ENCODE results near the gene RPE.

RPE gene

DNA sequence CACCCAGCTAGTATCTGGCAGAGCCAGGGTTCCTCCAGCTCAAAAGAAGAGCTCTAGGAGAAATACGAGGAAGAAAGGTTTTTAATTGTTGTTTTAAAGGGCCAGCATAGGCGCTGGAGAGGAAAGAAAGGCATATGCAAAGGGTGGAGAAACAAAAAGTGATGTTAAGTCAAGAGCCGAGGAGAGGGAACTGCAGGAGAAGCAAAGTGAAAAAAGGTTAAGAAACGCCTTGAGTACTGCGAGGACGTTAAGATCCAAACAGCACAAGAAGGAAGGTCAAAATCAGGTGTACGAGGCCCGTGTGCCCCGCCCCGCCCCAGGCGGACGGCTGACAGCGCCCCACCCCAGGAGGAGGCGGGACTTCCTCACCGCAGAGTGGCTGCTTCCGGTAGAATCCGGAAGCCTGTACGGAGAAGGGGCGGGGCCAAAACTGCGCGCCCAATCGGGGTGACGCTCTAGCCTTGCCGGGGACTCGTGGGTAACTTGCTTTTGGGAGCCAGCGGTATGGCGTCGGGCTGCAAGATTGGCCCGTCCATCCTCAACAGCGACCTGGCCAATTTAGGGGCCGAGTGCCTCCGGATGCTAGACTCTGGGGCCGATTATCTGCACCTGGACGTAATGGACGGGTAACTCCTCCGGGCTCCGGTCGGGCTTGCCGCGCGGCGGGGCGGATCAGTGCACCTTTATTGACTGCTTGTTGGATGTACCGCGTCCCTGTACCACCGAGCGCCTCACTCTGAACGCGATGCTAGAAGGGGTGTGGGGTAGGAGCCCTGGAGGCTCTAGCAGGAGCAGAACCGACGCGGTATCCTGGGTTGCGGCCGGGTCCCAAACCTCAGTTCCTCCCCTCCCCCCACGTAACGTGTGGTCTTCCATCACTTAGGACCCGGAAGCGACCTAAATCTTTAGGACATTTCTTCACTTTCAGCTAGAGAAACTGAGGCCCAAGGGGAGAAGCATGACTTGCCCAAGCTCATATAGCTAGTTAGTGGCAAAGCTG is at the start of gene RPE:
RPE (plus strand) TSS at position 481 of the 1,000 bp plus-strand sequence; CDS start at position 505, 24 bp downstream.
- DNase-seq (ENCODE audit: low read depth in 2 of 2, low spot score in 1 of 2), result peak; percentile 95

DNA sequence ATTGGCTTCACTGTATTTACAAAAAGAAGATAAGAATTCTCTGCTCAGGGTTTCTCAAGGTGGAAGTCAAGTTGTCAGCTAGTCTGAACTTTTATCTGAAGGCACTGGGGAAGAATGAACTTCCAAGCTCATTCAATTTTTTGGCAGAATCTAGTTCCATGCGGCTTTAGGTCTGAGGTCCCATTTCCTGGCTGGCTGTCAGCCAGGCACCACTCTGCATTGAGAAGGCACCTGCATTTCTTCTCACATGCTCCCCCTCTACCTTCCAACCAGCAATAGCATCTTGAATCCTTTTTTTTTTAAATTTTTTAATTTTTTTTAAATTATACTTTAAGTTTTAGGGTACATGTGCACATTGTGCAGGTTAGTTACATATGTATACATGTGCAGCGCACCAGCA is 46.2 kb upstream of the RPE start:
- DNase-seq (ENCODE audit: low read depth in 2 of 2, low spot score in 1 of 2), result no peak

DNA sequence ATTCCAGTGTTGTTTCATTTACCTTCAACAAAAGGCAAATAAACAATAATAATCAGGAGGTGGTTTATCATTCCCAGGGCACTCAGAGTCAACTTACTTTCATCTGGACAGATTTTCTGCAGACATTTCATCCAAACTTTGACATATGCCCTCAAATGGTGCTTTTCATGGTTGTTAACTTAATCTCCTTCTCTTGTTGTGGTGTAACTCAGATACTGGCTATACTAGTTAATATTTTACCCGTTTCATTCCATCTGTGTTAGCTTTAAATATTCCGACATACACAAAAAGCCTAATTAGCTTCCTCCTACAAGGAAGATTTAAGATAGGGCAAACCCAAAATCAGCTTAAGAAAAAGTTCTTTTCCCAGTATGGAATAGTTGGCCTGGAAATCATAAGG is 44.4 kb upstream of the RPE start:
- DNase-seq (ENCODE audit: low read depth in 2 of 2, low spot score in 1 of 2), result no peak

DNA sequence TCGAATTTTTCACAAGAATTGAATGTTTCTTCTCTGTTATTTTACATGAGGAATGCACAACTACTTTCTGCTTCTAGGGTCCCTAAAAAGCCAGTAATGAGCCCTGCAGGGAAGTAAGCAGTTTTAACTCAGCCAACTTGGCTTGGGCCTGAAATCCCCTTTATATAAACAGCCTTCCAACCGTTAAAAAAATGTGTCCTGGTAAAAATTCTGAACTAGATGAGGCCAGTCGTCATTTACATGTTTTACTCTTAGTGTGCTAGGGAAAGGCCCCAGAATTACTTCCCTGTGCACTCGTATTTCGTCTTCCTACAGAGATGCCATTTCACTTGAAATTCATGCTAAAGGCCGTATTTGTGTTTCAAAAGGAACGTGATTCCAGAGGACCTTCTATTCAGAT is 42.4 kb upstream of the RPE start:
- no peak for DNase-seq (ENCODE audit: low read depth in 2 of 2, low spot score in 1 of 2)

DNA sequence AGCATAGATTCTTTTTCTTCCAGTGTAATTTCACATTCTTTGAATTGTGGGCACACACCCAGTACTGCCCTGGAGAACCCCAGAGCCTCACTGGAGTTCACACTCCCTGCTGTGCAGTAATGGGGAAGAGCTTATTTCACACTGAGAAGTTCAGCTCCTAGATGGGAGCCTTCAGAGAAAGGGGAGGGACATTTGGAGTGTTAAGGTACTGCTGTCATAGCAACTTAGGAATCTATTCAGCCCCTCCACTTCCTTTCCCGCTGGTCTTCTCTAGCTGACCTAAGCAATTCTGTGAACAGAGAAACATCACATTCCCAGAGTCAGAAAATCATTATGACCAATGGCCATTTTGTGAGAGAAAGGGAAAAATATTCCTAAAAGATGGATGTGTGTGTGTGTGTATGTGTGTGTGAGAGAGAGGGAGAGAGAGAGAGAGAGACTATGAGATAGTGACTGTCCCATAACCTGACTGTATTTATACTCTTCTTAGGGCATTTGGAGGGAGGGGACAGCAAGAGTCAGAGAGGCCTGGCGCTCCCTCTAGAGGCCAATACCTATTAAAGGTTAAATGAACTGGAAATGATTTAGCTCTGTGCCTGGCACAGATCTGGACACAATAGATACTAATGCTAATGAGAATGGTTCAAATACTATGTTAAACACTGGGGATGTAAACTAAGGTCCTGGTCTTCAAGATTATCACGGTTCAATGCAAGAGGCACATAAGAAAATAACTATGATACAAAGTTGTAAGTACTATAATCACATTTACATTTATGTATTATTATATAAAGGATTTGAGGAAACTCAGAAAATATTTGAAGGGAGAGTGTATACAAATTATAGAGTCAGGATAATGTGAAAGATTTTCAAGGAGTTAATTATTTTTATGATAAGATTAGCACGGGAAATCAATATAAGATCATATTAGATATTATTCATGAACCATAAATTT is 41.5 kb upstream of the RPE start:
- DNase-seq (ENCODE audit: low read depth in 2 of 2, low spot score in 1 of 2), result no peak

DNA sequence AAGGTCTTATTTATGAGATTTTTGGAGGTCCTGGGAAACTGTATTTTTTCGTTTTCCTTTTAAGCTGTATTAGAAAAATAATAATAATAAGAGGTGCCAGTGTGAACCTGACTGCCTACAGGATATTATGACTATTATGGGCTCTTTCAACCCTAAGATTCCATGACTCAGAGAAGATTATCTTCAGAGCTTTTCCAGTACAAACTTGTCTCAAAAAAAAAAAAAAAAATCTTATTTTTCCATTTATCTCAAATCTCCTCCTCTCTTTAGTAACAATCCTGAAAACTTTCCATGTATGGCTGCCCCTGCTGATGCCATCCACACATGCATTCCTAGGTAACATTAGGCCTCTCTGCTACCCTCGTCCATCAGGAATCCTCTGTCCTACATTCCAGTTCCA is 36.7 kb upstream of the RPE start:
- no peak for DNase-seq (ENCODE audit: low read depth in 2 of 2, low spot score in 1 of 2)

DNA sequence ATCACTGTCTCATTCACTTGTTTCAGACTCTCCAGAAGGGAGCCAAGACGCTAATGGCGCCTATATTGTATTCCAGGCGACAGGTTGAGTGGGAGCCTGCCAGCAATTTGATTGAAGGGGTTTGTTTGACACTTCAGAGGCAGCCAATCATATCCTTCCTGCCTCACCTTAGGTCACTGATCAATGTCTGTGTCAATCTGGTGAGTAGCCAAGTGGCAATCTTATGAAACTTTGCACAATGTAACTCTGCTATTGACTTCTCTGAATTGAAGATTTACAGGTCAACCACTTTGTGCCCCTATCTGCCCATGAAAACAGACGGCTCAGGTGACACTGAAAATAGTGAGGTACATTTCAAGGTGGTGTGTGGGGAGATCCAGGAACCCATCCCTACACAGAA is 32.7 kb upstream of the RPE start:
- no peak for DNase-seq (ENCODE audit: low read depth in 2 of 2, low spot score in 1 of 2)

DNA sequence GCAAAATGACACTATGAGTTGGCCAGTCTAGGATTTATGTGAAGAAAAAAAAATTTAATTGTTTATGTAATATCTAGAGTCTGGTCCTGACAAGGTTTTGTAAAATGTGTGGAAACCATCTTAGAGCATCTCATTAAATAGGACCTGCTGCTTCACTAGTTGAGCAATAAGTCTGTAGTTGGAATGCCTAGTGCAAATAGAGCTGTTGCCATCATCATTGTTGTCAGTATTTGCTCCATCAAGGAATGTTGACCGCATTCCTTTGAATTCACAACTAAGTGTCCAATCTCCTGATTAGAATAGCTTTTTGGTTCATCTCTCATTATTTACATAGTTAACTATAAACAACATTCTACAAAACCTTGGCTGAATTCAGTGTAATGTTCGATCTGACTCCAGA is 32.2 kb upstream of the RPE start:
- no peak for DNase-seq (ENCODE audit: low read depth in 2 of 2, low spot score in 1 of 2)

DNA sequence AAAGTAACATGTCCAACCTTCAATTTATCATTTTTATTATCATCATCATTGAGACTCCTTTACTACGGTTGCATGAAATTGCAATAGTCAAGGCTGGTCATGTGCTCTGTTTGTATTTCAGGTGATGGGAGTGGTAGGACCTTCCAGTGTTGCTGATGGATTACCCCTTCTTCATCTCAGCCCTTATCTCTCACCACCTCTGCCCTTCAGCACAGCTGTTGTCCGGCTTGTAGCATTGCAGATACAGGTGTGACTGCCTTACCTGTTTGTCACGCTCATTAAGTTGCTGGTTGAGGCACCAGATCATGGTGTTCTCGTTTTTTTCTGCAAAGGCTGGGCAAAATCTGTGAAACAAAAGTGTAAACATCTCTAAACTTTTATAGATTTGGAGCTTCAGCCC is 31.7 kb upstream of the RPE start:
- DNase-seq (ENCODE audit: low read depth in 2 of 2, low spot score in 1 of 2), result no peak

DNA sequence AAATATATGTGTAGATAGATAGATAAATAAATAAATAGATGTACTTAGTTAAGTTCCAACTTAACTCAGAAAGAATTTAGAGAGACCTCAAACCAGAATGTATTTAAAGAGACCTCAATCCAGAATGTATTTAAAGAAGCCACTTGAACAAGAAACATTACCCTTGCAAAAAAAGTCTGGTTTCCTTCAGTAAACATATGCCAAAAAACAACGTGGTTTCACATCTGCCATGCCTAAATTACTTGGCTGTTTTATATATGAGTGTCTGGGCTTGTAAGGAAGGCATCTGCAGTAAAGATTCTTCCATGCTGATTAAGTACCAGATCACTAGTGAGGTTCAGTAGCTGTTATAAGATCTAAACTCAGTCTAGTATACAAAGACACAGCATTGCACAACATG is 29.1 kb upstream of the RPE start:
- DNase-seq (ENCODE audit: low read depth in 2 of 2, low spot score in 1 of 2), result no peak

DNA sequence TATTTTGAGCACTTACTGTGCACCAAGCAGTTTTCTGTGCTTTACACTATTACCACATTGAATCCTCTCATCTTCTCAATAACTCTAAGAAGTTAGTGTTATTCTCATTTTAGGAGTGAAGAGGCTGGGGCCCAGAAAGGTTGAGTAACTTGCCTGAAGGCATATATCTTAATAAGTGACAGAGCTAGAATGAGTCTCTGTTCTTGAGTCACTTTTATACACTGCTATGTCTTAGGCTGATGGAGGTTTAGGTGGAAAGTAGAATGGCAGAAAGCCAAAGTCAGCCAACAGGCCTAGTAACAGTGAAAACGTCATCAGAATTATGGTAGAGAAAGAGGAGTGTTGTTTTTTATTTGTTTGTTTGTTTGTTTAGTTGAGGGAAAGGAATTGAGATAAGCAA is 27.9 kb upstream of the RPE start:
- no peak for DNase-seq (ENCODE audit: low read depth in 2 of 2, low spot score in 1 of 2)

DNA sequence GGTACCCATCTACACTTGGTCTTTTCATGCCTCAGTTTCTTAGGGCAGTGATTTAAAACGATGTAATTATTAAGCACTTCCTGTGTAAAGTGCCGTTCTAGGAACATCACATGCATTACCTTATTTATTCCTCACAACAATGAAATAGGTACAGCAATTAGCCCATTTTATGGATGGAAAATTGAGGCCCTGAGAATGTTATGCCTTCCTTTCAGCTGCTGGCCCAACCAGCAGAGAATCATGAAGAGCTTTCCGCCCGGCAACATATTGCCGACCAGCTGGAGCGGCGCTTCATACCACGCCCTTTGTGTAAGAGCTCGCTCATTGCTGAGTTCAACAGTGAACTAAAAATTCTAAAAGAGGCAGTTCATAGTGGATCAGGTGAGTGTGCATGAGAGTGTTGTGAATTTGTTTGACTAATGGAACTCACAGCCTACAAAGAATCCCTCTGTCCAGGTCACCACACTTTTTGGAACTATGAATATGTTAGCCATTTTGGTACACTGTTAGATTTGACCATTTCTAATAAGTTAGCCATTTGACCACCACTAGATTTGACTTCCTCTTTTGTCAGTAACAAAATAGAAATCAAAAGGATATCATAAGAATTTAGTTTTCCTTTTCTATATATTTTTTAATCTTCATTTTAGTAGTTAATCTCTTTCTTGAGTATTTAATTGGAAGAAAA is 25.6 kb upstream of the RPE start:
- no peak for DNase-seq (ENCODE audit: low read depth in 2 of 2, low spot score in 1 of 2)

DNA sequence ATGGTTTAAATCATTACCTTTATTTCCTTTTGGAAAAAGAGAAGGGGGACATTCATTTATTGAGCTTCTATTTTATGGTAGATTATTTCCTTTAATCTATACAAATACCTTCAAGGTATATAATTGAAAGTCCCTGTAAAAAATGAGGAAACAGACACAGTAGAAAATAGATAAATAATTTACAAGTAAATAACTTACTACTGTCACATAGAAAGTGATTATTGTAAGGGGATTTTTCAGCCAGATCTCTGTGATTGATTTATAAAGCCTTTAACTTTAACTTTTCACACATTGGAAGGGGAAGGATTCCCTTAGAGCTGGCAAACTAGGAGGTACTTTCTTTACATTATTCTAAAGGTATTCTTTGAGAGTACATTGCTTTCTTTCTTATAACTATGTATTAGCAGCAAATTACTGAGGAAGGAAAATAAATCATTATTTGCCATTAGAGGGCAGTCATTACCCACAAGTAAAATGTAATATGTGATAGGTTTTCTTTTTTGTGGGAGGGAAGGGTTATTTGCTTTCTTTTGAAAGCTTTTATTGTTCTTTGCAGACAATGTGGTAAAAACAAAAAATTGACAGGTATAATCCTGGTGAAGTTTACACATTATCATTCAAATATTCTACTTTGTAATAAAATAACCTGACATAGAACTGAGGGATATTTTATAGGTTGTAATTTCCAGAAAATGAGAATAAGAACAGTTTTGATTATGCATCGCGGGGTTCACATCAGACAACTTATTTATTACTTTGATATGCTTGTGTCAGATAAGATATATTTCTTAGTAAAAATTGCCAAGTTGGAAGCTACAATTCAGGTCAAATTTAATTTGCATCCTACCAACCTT is 24.8 kb upstream of the RPE start:
- no peak for DNase-seq (ENCODE audit: low read depth in 2 of 2, low spot score in 1 of 2)

DNA sequence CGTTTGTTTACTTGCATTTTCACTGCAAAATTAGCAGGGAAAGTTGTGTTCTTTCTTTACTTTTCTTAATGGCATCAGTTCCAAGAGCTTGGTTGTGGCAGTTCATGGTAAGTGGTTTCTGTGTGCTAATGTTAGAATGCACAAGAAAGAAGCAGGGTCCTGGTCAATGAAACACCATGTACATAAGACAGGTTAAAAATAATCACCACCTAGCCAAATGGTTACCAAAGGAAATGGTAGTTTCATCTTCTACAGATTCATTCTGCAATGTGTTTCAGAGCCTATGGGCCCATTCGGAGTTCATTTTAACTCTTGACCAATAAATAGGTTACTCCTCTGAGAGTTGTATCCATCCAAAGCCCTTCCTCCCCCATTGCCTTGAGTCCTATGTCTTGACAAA is 18.1 kb upstream of the RPE start:
- no peak for DNase-seq (ENCODE audit: low read depth in 2 of 2, low spot score in 1 of 2)

DNA sequence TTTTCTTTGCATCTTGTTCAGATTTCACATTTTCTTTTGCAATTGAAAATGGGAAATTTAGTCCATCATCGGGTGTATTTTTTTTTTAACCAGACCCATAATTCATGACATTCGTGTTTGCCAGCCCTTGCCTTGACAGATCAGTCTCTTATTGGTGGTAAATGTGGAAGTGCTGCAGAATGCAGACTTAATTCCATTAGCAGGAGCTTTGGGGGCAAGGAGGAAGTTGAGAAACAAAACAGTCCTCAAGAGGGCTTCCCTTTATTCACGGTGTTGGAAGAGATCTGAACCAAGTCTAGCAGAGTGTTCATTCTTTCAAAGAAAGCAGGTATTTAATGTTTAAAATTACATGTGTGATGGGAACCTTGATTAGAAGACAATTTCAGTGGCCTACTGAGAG is 16.6 kb upstream of the RPE start:
- DNase-seq (ENCODE audit: low read depth in 2 of 2, low spot score in 1 of 2), result no peak

DNA sequence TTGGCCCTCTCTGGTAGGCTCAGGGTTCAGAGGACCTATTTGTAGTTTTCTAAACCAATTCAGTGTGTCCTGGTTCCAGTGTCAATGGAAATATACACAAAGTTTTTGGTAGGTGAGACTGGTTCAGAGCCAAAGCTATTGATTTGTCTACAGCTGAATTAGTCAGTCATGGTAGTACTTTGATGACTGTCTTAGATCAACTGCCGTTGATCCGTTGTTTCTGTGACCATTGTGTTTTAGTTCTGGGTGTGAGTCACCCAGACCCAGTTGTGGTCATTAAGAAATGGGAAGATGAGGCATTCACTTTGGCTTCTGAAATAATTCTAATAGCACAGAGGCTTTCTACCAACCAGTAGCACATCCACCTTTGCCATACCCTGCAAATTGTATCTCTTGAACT is 16.0 kb upstream of the RPE start:
- DNase-seq (ENCODE audit: low read depth in 2 of 2, low spot score in 1 of 2), result no peak

DNA sequence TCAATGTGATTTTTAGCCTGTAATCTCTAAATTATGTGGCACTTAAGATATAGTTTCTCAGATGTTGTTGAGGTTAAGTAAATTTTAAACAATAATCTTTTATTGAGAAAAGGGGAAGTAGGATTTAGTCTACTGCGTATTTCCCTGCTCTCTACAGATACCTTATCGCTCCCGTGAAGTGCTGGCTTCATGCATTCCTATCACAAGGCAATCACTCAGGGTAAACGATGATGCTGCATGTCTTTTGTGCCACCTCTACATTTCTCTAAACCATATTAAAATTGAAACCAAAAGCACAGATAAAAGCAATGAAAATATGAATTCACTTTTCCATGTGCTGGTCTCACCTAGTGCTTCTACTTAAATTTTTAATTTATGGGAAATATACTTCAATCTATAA is 14.4 kb upstream of the RPE start:
- no peak for DNase-seq (ENCODE audit: low read depth in 2 of 2, low spot score in 1 of 2)

DNA sequence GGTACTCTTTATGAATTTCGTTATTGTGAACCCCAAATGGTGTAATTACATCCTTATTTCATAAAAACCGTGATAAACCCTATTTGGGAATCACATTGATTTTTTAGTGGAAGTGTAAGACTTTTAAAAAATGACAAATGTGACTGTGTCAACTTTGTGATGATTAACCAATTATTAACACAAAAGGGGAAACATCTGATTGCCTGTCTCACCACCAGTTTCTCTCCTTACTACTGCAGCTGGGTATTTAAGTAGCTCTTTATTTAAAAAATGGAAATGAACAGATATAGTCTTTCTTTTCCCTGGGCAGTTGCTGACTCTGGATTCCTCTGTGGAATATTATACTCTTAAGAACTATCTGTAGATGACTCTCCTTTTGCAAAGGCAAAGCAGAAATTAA is 11.6 kb upstream of the RPE start:
- DNase-seq (ENCODE audit: low read depth in 2 of 2, low spot score in 1 of 2), result no peak

DNA sequence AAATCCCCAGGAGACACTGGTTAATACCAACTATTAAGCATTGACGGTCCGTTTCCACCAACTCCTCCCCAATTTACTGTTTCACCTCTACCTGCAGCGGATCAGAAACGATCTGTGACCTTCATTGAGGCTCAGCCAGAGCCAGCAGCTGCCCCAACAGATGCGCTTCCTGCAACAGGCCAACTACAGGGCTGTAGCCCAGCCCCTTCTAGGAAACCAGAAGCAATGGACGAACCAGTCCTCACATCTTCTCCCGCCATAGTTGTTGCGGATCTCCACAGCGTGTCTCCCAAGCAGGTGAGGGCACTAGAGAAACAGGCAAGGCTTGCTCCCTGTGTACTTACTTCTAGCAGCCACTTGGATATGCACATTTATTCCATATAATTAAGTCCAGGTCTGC is 8.5 kb upstream of the RPE start:
- DNase-seq (ENCODE audit: low read depth in 2 of 2, low spot score in 1 of 2), result no peak

DNA sequence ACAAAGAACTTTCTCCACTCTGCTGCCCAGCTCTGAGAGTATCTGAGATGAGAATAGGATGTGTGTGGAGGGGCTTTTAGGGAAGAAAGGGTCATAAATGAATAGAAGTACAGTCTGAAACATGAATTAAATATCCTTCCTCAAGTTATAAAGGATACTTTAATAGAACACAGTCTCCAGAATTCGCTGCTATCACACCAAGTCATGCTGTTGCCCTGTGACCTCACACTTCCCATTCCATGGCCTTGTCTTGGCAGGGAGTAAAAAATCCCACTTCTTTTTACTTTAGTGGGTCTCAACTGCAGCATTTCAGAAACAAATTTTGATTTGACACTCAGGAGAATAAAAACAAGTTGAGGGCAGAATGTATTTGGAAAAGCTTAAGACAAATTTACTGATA is 3.8 kb upstream of the RPE start:
- no peak for DNase-seq (ENCODE audit: low read depth in 2 of 2, low spot score in 1 of 2)
